ENCODE measurements around the gene STXBP5.

Gene STXBP5

DNA sequence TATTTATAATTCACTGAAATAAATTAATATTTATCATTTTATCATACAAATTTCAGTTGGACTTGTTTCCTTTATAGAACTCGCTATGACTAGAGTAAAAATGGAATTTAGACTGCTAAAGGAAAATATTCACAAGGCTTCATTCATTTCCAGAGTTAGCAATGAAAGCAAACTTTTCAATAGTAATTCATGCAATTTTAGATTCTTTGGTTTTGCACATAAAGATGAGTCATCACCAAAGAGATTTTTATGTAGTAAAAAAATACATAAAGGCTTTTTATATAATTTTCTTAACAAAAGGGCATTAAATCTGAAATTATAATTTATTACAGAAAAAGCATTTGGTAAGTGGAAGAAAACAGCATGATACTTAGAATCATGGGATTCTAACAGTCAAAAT lies 37.2 kb upstream of the STXBP5 start:
- TF ChIP-seq, protein P1, sequence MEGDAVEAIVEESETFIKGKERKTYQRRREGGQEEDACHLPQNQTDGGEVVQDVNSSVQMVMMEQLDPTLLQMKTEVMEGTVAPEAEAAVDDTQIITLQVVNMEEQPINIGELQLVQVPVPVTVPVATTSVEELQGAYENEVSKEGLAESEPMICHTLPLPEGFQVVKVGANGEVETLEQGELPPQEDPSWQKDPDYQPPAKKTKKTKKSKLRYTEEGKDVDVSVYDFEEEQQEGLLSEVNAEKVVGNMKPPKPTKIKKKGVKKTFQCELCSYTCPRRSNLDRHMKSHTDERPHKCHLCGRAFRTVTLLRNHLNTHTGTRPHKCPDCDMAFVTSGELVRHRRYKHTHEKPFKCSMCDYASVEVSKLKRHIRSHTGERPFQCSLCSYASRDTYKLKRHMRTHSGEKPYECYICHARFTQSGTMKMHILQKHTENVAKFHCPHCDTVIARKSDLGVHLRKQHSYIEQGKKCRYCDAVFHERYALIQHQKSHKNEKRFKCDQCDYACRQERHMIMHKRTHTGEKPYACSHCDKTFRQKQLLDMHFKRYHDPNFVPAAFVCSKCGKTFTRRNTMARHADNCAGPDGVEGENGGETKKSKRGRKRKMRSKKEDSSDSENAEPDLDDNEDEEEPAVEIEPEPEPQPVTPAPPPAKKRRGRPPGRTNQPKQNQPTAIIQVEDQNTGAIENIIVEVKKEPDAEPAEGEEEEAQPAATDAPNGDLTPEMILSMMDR (conservative IDR thresholded peaks at IDR 0.05; ENCODE audit: low read depth, low read length) = no peak
- DNase-seq (ENCODE audit: low read depth) = no peak

DNA sequence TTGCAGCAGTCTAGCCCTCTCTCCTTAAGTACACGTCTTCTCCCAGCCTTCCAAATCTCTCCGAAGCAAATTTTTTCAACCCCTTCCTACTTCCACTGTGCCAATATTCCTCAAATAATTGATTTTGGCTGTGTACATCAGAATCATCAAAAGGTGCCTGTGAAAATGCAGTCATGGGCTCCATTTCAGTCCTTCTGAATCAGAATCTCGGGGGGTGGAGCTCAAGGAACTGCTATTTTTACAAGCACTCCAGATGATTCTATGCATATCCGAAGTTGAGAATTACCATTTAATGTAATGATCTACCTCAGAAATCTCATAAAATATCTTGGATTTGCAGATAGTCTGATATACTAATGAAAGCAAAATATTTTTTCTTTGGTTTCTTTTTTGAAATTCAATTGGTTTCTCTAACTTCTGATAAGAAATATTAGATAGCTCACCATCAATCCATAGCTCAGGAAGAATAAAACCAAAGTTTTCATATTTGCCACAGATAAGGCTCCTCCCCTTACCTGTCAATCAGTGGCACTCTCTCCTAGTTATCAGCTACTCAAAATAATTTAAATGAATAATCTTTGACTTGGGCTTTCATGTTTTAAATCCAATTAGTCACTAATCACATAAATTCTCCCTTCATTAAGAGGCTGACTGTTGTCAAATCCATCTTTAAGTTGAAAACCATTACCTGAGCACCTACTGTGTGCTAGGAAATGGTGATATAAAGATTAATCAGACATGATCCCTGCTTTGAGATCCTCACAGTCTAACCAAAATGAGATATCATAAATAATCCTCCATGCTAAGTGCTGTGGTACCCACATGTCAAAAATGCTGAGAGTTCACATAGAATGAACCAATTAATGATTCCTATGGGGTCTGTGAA lies 36.4 kb upstream of the STXBP5 start:
- TF ChIP-seq, protein P1 (conservative IDR thresholded peaks at IDR 0.05; ENCODE audit: low read depth, low read length) = no peak
- H3K4me3 ChIP-seq (ENCODE audit: low read length) = no peak overlapping the region
- DNase-seq (ENCODE audit: low read depth) = no peak

More for the DNA sequence above, 37.2 kb upstream of the STXBP5 start:
- no peak overlapping the region for H3K4me3 ChIP-seq (ENCODE audit: low read length)

- DNase-seq (ENCODE audit: low read depth) = no peak
- TF ChIP-seq, protein P1 (conservative IDR thresholded peaks at IDR 0.05; ENCODE audit: low read depth, low read length) = no peak
- H3K4me3 ChIP-seq (ENCODE audit: low read length) = no peak overlapping the region
These were observed 34.7 kb upstream of the STXBP5 start for GRCh38 chr6:147169529-147169928.

DNA sequence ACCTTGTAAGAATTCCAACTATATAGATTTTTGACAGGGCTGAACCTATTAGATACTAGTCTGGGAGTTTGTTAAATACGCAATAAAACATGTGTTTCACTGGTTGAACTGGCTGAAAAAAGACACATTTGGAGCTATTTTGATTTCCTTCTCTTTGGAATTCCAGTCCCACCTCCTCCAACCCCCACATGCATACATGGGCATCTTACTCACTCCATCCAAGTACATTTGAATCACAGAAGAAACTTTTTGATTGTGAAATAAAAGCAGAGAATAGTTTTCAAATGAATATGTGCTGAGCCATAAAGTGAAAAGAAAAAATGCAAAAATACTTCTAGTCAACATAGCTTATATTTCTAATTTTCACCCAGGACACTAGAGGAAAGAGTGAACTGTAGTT lies 33.9 kb upstream of the STXBP5 start:
- DNase-seq (ENCODE audit: low read depth) = no peak
- H3K4me3 ChIP-seq (ENCODE audit: low read length) = no peak overlapping the region
- TF ChIP-seq, protein P1 (conservative IDR thresholded peaks at IDR 0.05; ENCODE audit: low read depth, low read length) = no peak

GRCh38 chr6:147173140-147173539 lies 31.1 kb upstream of the STXBP5 start:
- no peak overlapping the region for H3K4me3 ChIP-seq (ENCODE audit: low read length)
- DNase-seq (ENCODE audit: low read depth) = no peak
- TF ChIP-seq, protein P1 (conservative IDR thresholded peaks at IDR 0.05; ENCODE audit: low read depth, low read length) = no peak

- no peak for DNase-seq (ENCODE audit: low read depth)
These were observed 30.4 kb upstream of the STXBP5 start for GRCh38 chr6:147173675-147174308.

More at GRCh38 chr6:147173675-147174308, 30.4 kb upstream of the STXBP5 start:
- TF ChIP-seq, protein P1 (conservative IDR thresholded peaks at IDR 0.05; ENCODE audit: low read depth, low read length) = no peak
- no peak overlapping the region for H3K4me3 ChIP-seq (ENCODE audit: low read length)
